Measurements from ENCODE around the gene FAM53B. TPM values are rescaled to one million over a fixed set of nuclear protein-coding genes. Genes with fewer than 3 reads are reported as not detected.

FAM53B gene
- polyA plus RNA-seq, 4 donors: 22.3 to 37.4 (median 25.1) TPM

DNA sequence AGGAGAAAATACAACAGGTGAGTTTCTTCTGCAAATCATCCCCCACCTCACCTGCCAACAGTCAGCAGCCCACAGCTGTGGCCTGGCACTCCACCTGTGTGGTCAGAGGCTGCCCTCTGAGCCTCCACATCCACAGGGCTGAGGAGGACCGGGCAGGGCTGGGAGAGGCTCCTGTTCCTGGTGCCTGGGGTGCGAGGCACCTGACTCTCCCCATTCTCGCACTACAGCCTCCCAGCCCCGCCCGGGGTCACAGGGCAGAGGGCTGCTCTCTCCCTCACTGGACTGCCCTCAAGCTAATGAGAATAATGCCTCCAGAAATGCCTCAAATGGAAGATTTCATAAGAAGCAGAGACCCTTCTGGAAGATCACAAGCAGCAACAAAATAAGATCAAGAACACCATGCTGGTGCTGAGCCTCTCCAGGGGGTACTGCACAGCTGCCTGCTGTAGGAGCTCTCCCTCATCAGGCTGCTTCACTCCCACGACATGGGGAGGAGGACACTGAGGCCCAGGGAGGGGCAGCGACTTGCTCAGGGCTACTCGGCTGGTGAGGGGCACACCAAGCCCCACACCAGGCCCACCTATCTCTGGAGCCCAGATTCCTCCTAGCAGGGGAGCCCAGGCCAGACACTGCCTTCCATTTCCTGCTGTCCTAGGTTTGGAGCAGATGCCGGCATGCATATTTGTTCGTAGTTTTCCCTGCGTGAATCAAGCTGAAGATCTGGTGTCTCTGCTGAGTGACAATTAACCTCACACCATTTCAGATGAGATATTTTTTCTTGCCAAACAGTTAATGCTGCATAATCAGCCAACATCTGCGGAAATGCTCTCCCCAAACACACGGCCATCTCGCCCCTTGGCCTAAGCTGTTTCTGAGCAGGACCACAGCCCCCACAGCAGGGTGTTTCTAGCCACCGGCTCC is 76.5 kb downstream of the FAM53B start:
- DNase-seq (ENCODE audit: low read depth in 4 of 4, low spot score in 3 of 4): no peak

DNA sequence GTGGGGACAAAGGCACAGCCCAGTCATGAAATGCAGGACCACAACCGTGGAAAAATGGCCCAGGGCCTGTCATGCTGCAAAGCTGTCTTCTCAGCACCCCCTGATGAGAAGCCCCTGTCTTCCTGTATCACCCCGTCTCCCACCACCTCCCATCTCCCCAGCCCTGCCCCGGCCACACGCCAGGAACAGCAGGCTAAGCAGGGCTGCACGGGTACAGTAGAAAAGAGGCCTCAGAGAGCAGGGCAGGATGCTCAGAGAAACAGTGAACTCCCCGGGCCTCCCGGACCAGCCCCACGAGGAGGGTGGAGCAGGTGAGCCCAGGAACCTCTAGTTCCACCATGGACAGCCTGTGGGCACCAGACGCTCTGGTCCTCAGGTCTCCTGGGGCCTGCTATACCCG is 77.7 kb downstream of the FAM53B start:
- DNase-seq (ENCODE audit: low read depth in 4 of 4, low spot score in 3 of 4): no peak

DNA sequence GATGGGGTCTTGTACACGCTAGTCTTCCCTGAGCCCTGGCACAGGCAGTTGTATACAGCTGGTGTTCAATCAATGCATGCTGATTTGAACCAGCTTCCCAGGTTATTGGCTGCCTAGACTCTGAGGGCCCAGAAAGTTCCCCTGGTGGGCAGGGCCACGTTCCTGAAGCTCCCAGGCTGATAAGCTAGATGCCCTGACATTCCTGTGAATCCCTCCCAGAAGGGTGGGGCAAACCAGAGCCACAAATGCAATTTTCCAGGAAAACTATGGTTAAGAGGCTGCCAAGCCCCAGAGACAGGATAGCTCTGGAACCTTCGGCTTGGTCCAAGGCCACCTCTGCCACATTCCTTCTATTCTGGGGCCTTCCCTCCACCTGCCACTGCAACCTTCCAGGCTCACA is 78.2 kb downstream of the FAM53B start:
- DNase-seq (ENCODE audit: low read depth in 4 of 4, low spot score in 3 of 4): no peak

DNA sequence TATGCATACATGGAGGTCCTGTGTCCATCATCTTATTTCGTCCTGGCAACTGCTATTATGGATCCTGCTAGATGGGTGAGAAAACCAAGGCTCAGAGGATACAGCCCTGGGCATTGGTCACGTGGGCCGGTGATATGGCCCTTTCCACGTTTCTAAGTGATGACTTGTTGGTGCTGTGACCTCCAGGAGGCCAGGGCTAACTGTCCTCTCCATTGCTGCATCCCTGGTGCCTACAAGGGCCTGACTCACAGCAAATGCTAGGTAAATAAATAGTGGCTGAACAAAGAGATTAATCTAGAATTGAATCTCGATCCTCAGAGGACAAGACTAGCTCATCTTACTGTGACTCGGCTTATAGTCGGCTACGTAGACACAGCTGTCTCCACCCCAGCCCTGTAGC is 78.6 kb downstream of the FAM53B start:
- no peak for DNase-seq (ENCODE audit: low read depth in 4 of 4, low spot score in 3 of 4)

DNA sequence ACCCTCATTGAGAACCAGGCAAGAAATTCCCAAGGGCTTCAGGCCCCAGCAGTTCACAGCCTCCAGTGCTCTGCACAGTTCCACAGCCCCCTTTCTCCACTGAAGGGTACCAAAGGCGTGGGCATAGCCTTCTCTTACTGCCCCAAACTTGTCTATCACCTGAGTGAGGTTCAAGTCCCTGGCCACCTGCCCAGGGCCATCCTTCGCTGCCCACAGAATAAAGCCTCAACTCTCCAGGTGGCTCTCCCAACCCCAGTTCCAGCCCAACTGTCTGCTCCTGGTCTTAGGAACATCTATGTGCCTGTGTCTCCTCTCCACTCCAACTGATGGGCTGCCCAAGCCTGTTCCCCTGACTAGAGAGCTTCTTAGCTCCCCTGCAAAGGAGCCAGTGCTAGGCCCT is 79.1 kb downstream of the FAM53B start:
- DNase-seq (ENCODE audit: low read depth in 4 of 4, low spot score in 3 of 4): no peak

DNA sequence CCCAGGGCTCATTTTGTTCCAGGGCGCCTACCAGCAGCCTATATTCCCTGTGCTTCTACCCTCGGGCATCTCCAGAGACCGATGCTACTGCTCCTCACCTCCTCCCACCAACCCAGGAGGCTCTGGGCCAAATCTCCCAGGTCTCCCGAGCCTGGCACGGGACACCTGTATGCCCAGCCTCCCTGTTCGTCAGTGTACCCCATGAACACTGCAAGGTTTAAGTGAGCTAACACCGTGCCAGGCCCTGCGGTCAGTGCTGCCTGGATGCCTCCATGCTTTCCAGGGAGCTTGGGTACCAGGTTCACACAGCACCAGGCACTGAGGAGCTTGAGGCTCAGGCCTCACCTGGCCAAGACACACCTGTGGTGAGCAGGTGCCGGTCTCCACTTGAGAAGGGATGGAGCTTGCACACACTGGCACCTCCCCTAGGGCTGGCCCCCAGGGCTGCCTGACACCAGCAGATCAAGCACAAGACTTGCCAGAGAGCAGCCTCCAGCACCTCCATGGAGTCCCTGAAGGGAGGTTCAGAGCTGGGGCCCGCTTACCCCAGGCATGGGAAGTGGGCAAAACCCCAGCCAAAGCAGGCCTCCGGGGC is 80.3 kb downstream of the FAM53B start:
- DNase-seq (ENCODE audit: low read depth in 4 of 4, low spot score in 3 of 4): no peak

DNA sequence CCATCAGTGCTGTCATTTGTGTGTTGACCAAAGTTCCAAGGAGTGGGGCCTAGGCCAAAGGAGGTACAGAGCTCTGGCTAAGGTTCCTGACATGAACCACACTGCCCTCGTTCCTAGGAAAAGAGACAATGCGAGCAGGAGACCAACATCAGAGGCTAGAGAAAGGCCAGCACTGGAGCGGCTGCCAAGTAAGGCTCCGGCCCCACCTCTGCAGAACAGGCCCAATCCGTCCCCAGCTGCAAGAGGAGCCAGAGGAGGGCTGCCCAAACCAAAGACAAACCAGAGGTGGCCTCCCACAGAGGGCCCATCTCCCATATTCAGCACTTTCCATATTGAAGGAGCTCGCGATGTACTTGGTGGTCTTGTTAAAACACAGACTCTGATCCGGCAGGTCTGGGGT is 81.0 kb downstream of the FAM53B start:
- no peak for DNase-seq (ENCODE audit: low read depth in 4 of 4, low spot score in 3 of 4)

DNA sequence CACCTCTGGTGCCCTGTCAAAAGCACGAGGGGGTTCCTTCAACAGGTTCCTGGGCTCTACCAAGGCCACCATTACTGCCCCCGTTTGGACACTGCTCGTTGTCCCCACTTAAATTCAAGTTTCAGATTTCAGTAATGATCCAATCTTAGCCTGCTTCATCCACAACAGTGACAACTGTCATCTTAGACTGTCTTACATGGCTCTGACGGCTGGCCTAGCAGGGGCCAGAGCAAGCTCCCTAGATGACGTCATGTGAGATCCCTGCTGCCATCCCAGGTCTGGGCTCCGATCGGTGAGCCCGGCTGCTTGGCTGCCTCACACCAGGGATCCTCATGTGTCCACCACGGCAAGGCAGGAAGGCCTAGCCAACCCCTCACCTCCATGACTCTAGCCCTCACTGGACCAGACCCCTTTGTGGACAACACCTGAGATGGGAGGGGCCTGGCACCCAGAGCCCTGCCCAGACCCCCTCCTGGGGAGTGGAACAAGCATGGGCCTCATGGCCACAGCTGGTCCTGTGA is 82.5 kb downstream of the FAM53B start:
- no peak for DNase-seq (ENCODE audit: low read depth in 4 of 4, low spot score in 3 of 4)

DNA sequence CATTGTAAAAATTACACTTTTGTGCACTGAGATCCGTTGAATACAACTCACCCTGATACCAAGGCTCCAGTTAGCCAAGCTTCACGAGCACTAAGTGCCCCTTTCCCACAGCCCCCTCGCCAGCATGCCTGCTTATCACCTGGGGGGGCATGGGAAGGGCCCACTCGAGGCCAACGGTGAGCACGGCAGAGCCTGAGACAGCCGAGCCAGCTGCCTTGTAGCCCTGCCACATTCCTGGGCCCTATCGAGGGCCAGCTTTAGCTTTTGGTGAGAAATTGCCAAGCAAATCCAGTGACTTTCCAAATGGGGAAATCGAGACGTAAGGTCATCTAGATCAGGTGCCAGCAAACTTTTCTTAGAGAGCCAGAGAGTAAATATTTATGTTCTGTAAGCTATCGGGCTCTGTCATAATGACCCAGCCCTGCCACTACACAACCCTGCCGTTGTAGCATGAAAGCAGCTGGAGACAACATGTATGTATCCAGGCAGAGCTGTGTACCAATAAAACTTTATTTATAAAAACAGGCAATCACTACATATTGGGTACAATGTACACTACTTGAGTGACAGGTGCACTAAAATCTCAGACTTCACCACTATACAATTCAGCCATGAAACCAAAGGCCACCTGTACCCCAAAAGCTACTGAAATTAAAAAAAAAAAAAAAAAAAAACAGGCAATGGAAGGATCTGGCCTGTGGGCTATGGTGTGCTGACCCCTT is 83.6 kb downstream of the FAM53B start:
- DNase-seq (ENCODE audit: low read depth in 4 of 4, low spot score in 3 of 4): no peak

DNA sequence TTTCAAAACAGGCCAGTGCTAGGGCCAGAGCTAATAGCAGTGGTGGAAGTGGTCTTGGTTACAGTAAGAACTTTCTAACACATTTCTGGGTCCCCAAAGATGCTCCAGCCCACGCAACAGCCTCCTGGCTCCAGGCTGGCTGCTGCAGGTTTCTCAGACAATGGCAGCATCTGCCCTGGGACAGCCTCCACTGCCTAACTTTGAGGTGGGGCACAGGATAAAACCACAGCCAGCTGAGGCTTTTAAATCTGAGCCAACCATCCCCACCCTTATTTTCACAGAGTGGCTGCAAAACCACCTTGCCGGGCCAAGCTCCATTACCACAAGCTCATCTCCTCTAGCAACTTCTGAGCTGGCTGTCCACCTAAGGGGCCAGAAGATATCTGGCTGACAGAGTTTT is 84.8 kb downstream of the FAM53B start:
- DNase-seq (ENCODE audit: low read depth in 4 of 4, low spot score in 3 of 4): no peak

DNA sequence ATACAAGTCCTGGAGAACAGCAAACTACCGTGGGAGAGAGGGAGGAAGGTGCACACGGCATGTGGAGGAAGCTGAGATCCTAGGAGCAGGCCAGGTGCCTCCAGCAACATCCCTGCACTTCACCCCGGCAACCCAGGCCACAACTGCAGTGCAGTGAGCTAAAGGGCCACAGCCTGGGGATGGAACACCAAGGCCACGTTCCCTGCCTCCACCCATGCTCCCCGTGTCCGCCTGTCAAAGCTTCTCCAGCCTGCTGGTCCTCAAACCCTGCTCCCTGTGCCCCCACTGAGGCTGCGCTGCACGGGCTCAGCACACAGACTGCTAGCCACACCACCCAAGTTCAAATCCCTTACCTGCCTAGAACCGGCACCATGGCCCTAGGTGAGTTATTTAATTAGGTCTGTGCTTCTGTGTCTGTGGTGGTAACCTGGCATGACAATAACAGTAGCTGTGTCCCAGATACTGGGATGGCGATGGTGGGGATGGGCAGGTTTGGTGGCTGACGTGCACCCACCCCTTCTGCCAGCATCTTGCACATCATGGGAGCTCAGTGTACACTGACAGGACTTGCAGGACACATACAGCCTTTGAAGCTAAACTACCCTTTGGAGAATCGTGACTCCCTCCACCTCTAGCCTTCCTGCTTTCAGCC is 85.5 kb downstream of the FAM53B start:
- no peak for DNase-seq (ENCODE audit: low read depth in 4 of 4, low spot score in 3 of 4)

DNA sequence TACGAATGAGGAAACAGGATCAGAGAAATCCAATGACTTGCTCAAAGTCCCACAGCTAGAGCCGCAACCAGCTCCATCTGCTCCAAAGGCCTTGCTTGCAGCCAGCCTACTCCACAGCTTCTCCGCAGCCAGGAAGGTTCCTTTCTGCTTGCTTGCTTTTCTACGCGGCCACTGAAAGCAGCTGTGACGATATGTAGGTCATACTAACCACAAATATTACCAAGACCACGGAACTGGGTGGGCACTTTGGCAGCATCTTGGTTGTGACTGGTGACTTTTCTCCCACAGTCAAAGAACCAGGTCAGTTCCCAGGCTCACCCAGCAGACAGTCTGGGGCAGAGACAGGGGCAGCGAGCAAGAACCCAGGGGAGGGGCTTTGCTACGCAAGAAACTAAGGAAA is 86.4 kb downstream of the FAM53B start:
- DNase-seq (ENCODE audit: low read depth in 4 of 4, low spot score in 3 of 4): no peak

DNA sequence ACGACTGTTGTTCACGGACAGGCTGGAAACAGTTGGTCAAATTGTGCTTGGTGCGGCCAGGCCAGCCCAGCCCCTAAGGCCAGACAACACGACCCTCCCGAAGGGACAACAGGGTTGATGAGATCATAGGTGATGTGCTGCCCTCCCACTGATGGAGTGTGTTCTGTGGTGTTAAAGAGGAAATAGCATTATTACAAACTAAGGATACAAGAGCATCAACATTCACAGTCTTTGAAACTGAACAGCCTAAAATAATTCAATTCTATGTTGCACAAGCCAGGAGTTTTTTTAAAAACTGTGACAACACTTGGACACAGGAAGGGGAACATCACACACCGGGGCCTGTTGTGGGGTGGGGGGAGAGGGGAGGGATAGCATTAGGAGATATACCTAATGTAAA is 87.6 kb downstream of the FAM53B start:
- no peak for DNase-seq (ENCODE audit: low read depth in 4 of 4, low spot score in 3 of 4)

DNA sequence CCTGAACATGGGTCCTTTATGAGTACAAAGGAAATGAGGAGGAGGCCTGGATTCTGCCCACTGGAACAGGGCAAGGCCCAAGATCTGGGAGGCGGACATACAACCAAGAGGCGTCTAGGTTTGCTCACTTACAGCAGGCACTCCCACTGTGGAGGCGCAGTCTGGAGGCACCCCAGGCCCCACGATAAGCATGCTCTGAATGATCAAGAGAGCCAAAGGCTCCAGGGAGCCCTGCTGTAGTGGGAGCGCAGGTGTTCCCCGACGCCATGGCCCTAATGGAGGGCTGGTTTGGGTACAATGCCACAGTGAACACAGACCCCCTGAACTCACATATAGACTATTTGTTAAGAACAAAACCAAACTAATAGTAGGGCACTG is 88.1 kb downstream of the FAM53B start:
- no peak for DNase-seq (ENCODE audit: low read depth in 4 of 4, low spot score in 3 of 4)

DNA sequence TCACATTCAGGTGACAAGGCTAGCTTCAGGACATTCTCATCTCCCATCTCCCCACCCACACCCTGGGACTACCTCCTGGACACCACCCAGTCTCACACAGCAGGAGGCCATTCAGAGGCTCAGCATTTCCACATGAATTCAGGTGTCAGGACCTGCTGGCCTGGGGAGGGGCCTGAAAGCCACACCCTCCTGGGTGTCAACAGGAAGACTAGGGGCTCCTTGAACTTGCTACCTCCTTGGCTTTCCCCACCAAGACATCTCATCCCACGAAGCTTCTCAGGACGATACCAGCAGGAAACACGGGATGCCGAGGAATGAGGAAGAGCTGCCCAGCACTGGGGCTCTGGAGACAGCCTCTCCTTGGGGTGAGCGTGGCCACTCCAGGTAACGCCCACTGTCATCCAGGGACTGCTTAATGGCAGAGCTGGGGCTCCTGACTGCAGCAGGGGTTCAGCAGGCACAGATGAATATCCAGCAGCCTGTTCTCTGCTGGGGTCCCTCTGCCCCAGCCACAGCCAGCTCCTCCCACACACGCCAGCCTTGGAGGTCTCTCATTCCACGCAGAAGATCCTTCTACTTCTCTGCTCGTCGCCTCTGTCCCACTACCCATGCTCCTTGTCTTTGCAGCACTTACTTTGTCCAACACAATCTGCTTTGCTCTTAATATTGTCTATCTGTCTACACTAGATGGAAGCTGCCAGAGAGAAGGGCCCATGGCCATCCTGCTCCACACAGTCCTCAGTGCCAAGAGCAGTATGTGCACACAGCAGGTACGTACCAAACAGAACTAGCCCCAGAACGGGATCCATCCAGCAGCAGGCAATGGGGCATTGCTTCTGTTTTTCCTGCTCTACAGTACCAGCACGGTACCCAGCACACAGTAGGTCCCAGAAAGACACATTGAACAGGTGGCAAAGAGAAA is 88.7 kb downstream of the FAM53B start:
- DNase-seq (ENCODE audit: low read depth in 4 of 4, low spot score in 3 of 4): no peak

DNA sequence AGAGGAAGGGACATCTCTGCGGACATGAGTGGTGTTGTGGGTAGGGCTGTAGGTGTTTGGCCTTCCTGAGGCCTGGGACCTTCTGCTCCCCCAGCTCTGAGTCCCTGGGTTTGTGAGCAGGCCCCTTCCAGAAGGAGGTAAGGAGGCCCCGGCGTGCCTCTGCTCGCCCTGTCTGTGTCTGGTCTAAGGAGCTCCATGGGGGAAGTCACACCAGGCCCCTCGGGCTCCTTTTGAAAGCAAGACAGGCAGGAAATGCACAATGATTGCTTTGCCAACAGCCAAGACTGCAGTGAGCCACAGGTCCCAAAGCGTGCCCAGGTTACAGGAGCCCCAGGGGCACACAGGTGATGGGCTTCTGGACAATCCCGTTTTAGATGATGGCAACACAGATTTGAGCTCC is 89.5 kb downstream of the FAM53B start:
- no peak for DNase-seq (ENCODE audit: low read depth in 4 of 4, low spot score in 3 of 4)

DNA sequence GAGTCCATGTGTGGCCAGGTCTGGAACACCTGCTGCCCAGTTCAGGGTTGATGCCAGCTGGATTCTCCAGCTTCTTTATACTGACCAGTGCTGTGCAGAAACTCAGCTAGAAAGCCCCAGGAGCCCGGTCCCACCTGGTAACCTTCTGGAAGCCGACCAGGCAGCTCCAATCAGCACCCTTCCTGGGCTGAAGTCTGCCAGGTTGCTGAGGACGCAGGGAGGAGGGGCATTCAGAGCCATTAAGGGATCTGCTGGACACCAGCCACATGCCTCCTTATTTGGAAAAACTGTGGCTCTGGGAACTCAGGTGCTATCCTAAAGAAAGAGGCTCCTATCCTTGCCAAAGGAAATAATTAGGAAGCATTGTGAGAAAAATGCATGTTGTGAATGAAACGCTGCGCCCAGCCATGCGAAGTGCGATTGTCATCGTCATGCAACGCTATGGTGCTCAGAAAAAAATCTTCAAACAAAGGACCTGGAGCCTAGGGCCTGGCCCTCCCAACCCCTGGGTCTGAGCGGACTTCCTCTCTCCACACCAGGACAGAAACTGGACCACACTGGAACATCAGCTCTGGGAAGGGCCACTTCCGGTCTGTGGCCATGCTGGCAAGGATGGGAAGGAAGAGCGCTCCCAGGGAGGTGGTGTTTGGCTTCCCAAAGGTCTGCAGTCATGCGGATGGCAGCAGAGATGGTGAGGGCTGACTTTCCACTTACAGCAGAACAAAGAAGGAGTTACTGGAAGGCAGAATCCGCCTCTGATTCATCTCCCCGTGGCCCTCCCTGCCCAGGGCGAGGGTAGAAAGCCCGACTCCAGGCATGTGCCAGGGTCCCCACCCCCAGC is 90.1 kb downstream of the FAM53B start:
- no peak for DNase-seq (ENCODE audit: low read depth in 4 of 4, low spot score in 3 of 4)

DNA sequence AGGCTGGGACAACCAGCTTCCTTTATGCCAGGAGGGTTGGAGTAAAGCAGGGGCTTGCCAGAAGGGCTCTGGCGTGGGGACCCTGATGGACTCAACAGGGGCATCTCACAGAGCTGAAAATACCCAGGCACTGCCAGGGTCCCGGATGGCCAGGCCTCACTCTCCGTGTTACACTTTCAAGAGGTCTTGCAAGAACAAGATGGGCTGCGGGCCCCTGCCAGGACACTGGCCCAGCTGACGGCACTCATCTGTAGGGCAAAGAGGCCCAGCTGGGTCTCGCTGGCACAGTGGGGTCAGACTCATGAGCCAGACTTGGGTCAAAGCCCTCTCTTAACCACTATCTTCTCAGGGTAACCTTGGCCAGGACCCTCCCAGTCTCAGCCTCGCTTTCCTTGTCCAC is 90.9 kb downstream of the FAM53B start:
- no peak for DNase-seq (ENCODE audit: low read depth in 4 of 4, low spot score in 3 of 4)

DNA sequence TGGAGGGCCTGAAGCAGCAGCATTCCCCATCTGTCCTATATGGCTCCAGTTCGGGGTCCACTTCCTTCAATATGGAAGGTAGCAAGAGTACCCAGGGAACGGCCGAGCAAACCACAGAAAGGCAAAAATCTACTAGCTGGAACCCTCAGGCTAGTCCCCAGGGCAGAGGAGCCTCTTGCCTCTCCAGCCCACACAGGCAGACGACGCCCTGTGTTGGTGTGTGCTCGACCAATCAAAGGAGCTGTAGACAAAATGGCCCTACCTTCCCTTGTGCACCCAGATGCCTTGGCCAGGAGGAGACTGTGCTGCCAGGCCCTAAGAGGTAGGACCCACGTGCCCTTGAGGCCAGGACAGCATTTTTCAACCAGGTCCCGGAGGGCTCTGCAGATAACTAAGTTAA is 91.5 kb downstream of the FAM53B start:
- DNase-seq (ENCODE audit: low read depth in 4 of 4, low spot score in 3 of 4): no peak

Data from left renal pelvis (tissue), 4 donors.